ENCODE results near the gene INPP5D. TPM values are rescaled to one million over a fixed set of nuclear protein-coding genes. Genes with fewer than 3 reads are reported as not detected.

Gene INPP5D
- total RNA-seq, 1 experiment from 2014 or later = 0.74 TPM

DNA sequence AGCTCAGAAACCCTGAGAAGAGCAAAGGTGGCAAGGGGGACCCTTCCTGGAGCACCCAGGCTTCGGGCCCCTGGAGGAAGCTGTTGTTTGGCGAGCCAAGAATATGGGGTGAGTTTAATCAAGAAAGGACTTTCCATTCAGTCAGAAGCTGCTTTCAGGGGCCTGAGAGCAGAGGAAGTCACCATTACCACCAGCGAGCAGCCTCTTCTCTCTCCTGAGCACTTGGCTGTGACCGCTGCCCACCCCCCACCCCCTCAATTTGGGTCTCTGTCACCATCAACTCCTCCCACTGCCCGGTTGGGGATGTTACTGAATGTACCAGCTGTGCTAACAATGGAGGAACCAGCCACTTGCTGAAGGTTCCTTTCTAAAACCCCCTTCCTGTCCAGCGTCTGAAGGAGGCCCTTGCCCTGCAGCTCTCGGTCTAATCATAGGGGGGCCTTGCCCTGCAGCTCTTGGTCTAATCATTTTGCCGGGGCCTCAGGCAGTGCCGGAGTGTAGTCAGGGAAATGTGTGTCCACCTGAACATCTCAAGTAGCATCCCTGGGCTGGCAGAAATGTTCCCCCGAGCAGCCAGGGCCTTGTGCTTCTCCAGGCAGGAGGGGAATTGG, 943 bp downstream of the INPP5D start:
- H3K27me3 ChIP-seq (ENCODE audit: insufficient read depth, low read depth) = no peaks in the 10 kb centered on the region
- POLR2A ChIA-PET (ENCODE audit: unreplicated experiment) = interaction anchor here (0.5 kb wide), 2 partner anchors 15 to 434 kb away, joined by 5 to 6 read pairs; no protein-coding TSS in a partner anchor
- no TSS peak for BruUV-seq (replicated peaks)

DNA sequence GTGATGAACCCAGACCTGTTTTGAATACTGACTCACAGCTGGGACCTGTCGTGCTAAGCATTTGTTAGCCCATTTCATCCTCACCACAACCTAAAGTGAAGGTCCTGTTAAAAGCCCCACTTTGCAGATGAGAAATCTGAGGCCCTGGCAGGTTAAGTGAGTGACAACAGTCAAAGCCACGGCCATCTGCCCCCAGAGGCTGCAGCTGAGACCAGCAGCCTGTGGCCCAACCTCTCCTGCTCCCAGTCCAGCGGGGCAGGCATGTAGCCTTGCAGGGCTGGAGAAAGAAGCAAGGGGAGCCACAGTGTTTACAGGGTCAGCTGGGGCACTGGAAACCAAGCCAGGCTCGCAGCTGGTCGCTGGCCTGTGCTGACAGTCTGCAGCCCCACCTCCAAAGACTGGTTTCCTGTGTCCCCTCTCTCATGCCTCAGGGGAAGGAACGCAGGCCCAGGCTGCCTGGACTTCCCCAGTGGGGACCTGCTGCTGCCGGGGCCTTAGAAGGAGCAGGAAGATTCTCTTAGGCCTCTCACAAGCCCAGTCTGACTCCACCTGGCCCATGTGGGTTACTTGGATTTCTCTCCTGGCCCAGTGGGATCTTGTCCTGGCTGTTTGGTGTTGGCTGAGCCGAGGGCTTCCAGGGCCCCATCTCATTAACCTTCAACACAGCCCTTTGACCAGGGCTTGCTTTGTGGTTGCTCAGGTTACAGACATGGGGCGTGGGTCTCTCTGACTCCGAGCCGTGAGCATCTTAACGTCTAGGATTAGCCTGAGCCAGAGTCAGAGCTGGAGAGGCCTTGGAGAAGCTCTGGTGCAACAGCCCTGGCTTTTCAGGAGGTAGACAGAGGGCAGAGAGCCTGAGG, 1.7 kb downstream of the INPP5D start:
- H3K27me3 ChIP-seq (ENCODE audit: insufficient read depth, low read depth) = no peaks in the 10 kb centered on the region
- no peak overlapping the region for H2AFZ ChIP-seq
- H3K36me3 ChIP-seq (ENCODE audit: low read depth) = no peaks in the 10 kb centered on the region
- TF ChIP-seq EZH2 (IDR thresholded peaks at IDR 0.05; ENCODE audit: low read depth) = no peak
- TF ChIP-seq, protein P1, sequence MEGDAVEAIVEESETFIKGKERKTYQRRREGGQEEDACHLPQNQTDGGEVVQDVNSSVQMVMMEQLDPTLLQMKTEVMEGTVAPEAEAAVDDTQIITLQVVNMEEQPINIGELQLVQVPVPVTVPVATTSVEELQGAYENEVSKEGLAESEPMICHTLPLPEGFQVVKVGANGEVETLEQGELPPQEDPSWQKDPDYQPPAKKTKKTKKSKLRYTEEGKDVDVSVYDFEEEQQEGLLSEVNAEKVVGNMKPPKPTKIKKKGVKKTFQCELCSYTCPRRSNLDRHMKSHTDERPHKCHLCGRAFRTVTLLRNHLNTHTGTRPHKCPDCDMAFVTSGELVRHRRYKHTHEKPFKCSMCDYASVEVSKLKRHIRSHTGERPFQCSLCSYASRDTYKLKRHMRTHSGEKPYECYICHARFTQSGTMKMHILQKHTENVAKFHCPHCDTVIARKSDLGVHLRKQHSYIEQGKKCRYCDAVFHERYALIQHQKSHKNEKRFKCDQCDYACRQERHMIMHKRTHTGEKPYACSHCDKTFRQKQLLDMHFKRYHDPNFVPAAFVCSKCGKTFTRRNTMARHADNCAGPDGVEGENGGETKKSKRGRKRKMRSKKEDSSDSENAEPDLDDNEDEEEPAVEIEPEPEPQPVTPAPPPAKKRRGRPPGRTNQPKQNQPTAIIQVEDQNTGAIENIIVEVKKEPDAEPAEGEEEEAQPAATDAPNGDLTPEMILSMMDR (conservative IDR thresholded peaks at IDR 0.05) = 0 out of 2 replicates have a peak, but pooled peaks have one; percentile 17
- no peaks in the 10 kb centered on the region for H4K20me1 ChIP-seq (ENCODE audit: insufficient read depth)
- peak in 1 of 2 experiments; percentile 31 for DNase-seq
- ChIA-PET CTCF (no interaction called here), POLR2A (ENCODE audit: unreplicated experiment) (interaction anchor here (0.5 kb wide), 1 partner anchor 148 kb away, joined by 3 read pairs; no protein-coding TSS in a partner anchor)
- no peaks in the 10 kb centered on the region for H3F3A ChIP-seq (ENCODE audit: insufficient read depth, low read depth)
- no peak overlapping the region for H3K27ac ChIP-seq
- H3K4me1 ChIP-seq (replicated peaks; ENCODE audit: insufficient read depth) = no peaks in the 10 kb centered on the region
- no peak overlapping the region for H3K4me2 ChIP-seq
- intact Hi-C loops (cut with micrococcal nuclease; ENCODE audit: unreplicated experiment) = no loop called here
- no peaks in the 10 kb centered on the region for H3K9me2 ChIP-seq (ENCODE audit: insufficient read depth)
- no peaks in the 10 kb centered on the region for H3K79me2 ChIP-seq (ENCODE audit: low read depth)
- H3K9me3 ChIP-seq (ENCODE audit: insufficient read depth, low read depth) = no peaks in the 10 kb centered on the region
- no TSS peak for BruUV-seq (replicated peaks)
- no peak overlapping the region for H3K4me3 ChIP-seq

More for the DNA sequence above, 943 bp downstream of the INPP5D start:
- Histone ChIP-seq H4K20me1 (ENCODE audit: insufficient read depth) (no peaks in the 10 kb centered on the region), H3K4me2 (no peak overlapping the region), H3F3A (ENCODE audit: insufficient read depth, low read depth) (no peaks in the 10 kb centered on the region), H3K9me2 (ENCODE audit: insufficient read depth) (no peaks in the 10 kb centered on the region), H3K27ac (no peak overlapping the region), H3K79me2 (ENCODE audit: low read depth) (no peaks in the 10 kb centered on the region), H2AFZ (no peak overlapping the region), H3K4me3 (no peak overlapping the region), H3K36me3 (ENCODE audit: low read depth) (no peaks in the 10 kb centered on the region), H3K4me1 (replicated peaks; ENCODE audit: insufficient read depth) (no peaks in the 10 kb centered on the region), H3K9me3 (ENCODE audit: insufficient read depth, low read depth) (no peaks in the 10 kb centered on the region)
- DNase-seq = no peak
- TF ChIP-seq EZH2 (IDR thresholded peaks at IDR 0.05; ENCODE audit: low read depth) = no peak
- TF ChIP-seq, protein P1 (conservative IDR thresholded peaks at IDR 0.05) = no peak
- CTCF ChIA-PET = no interaction called here
- intact Hi-C loops (cut with micrococcal nuclease; ENCODE audit: unreplicated experiment) = no loop called here

DNA sequence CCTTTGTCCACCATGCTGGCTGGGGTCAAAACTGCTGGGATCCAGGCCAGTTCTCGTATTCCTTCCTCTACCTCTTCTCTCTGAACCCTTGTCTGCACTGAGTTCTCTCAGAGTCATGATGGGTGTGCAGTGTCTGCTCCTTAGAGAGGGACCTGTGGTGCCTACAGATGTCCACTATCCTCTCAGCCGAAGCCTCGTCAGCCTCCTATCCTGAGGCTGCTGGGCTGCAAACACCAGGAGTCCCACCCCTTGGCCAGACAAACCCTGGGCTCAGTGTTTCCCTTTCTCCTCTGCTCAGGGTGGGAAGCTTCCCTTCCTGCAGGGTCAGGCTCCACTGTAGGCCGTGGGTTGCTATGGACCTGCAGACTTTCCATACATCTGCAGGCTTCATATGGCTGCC, 2.3 kb downstream of the INPP5D start:
- BruUV-seq (replicated peaks) = no TSS peak

More for the DNA sequence above, 2.3 kb downstream of the INPP5D start:
- no peak for DNase-seq
- no peak overlapping the region for H3K27ac ChIP-seq
- CTCF ChIA-PET = no interaction called here
- no peak overlapping the region for H3K4me3 ChIP-seq
- no peaks in the 10 kb centered on the region for H3K4me1 ChIP-seq (replicated peaks; ENCODE audit: insufficient read depth)
- H3K36me3 ChIP-seq (ENCODE audit: low read depth) = no peaks in the 10 kb centered on the region
- H3K27me3 ChIP-seq (ENCODE audit: insufficient read depth, low read depth) = no peaks in the 10 kb centered on the region
- intact Hi-C loops (cut with micrococcal nuclease; ENCODE audit: unreplicated experiment) = no loop called here
- 0 out of 2 replicates have a peak, but pooled peaks cover 1% of the 10 kb centered on the region for H3F3A ChIP-seq (ENCODE audit: insufficient read depth, low read depth)
- no peak overlapping the region for H2AFZ ChIP-seq
- no peak for TF ChIP-seq EZH2 (IDR thresholded peaks at IDR 0.05; ENCODE audit: low read depth)
- TF ChIP-seq, protein P1 (conservative IDR thresholded peaks at IDR 0.05) = no peak
- no peaks in the 10 kb centered on the region for H3K9me3 ChIP-seq (ENCODE audit: insufficient read depth, low read depth)
- no peaks in the 10 kb centered on the region for H4K20me1 ChIP-seq (ENCODE audit: insufficient read depth)
- POLR2A ChIA-PET (ENCODE audit: unreplicated experiment) = interaction anchor here (0.5 to 0.7 kb wide), 2 partner anchors 17 to 147 kb away, joined by 3 to 4 read pairs; no protein-coding TSS in a partner anchor
- H3K4me2 ChIP-seq = no peak overlapping the region
- no peaks in the 10 kb centered on the region for H3K79me2 ChIP-seq (ENCODE audit: low read depth)
- no peaks in the 10 kb centered on the region for H3K9me2 ChIP-seq (ENCODE audit: insufficient read depth)

All from PC-9 (cell line).